ENCODE measurements around the gene CEP85.

Gene CEP85, protein sequence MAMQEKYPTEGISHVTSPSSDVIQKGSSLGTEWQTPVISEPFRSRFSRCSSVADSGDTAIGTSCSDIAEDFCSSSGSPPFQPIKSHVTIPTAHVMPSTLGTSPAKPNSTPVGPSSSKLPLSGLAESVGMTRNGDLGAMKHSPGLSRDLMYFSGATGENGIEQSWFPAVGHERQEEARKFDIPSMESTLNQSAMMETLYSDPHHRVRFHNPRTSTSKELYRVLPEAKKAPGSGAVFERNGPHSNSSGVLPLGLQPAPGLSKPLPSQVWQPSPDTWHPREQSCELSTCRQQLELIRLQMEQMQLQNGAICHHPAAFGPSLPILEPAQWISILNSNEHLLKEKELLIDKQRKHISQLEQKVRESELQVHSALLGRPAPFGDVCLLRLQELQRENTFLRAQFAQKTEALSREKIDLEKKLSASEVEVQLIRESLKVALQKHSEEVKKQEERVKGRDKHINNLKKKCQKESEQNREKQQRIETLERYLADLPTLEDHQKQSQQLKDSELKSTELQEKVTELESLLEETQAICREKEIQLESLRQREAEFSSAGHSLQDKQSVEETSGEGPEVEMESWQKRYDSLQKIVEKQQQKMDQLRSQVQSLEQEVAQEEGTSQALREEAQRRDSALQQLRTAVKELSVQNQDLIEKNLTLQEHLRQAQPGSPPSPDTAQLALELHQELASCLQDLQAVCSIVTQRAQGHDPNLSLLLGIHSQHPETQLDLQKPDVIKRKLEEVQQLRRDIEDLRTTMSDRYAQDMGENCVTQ

DNA sequence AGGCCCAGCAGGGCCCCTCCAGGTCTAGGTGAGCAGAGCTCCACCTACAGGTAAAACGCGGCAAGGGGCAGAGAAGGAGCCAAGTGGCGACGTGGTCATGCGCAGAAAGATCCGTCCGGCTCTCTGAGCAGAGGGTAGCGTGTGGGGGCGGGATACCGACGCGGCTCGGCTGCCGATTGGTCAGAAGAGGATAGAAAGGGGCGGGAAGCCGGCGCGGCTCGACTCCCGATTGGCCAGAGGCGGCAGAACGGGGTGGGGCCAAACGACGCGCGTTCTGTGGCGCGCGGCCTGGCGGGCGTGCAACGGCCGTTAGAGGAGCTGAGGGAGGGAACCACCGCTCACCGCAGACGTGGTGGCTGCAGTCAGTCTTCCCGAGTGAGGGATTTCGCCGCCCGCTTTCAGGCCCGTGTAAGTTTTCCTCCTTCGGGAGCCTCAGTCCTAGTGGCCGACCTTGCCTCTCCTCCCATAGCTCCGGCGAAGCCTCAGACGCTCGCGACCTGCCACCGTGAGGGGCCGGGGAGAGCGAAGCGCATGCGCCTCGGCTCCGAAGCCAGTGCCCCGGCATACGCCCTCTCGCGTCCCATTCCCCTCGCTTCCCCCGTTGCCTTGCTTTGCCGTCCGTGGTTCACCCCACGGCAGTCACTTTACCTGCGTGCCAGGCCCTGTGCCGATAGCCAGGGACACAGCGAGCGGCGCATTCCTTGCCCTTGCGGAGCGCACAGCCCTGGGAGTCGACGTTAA lies at the start of gene CEP85:
TSS of gene CEP85 (plus strand) at position 298 of the 741 bp plus-strand sequence. CDS start 5,584 bp downstream, outside the sequence.
- peak; percentile 99 for DNase-seq (ENCODE audit: low spot score)

DNA sequence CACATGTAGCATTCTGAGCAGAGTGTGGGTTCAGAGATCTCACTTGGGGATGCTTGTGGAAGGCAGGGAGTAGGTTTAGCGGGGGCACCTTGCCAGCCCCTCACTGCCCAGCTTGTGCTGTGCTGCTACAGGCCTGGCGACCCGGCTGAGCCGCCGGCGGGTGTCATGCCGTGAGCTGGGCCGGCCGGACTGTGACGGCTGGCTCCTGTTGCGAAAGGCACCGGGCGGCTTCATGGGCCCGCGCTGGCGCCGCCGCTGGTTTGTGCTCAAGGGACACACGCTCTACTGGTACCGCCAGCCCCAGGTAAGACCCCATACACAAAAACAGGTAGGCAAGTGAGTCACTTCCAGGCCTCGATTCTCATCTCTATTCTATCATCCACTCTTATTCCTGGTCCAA lies 49.1 kb upstream of the CEP85 start:
- no peak for DNase-seq (ENCODE audit: low spot score)

DNA sequence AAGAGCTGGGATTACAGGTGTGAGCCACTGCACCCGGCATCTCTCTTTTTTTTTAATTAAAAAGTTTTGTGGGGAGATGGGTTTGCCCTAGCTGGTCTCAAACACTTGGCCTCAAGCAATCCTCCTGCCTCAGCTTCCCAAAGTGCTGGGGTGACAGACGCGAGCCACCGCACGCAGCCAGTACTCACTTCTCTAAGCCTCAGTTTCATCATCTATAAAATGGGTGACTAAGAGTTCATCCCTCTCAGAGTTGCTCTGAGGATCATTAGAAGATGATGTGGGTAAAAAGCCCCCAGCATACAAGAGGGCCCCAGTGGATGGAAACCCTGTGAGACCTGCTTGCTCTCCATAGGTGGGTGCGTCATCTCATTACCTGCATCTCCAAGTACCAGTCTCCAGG lies 46.1 kb upstream of the CEP85 start:
- no peak for DNase-seq (ENCODE audit: low spot score)

DNA sequence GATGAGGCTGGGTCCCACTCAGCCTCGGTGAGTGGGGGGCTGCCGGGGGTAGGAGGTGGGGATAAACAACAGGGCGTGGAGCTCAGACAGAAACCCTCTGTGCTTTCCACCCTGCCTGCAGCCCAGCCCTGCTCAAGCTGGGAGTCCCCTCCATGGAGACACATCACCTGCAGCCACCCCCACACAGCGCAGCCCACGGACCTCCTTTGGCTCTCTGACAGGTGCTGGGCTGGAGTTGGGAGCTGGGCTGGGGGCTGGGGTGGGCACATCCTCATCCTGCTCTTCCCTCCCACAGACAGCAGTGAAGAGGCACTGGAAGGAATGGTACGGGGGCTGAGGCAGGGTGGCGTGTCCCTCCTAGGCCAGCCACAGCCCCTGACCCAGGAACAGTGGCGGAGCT lies 45.5 kb upstream of the CEP85 start:
- DNase-seq (ENCODE audit: low spot score) = no peak

DNA sequence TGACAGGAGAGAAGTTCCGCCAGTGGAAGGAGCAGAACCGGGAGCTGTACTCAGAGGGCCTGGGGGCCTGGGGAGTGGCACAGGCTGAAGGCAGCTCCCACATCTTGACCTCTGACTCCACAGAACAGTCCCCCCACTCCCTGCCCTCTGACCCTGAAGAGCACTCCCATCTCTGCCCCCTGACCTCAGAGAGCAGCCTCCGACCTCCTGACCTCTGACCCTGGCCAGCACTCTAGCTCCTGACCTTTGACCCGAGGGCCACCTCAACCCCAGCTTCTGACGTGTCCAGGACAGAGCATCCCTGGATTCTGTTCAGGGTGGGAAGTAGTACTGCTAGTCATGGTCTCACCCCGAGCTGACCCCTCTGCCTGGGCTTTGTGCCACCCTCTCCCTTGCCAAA lies 44.7 kb upstream of the CEP85 start:
- DNase-seq (ENCODE audit: low spot score) = no peak

DNA sequence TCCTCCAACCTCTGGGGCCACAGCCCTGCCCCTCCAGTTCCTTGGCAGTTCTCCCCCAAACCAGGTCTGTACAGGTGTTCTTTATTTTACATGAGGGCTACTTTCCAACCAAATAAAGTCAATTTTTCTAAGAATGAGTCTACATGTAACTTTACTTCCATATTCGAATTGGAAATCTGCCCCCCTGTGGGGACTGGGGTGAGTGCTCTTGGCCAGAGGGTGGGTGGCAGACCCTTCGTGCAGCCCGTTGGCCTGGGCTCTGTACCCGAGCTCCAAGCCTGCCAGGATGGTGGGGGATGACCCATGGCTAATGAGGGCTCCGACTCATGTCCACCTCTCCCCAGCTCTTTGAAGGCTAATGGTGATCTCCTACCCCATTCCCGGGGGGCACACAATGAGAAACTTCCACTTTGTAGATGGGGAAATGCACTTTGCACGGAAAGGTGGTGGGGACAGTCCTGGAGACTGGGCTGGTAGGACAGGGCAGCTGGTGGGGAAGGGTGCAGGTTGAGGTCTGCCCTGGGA lies 44.2 kb upstream of the CEP85 start:
- DNase-seq (ENCODE audit: low spot score) = no peak

DNA sequence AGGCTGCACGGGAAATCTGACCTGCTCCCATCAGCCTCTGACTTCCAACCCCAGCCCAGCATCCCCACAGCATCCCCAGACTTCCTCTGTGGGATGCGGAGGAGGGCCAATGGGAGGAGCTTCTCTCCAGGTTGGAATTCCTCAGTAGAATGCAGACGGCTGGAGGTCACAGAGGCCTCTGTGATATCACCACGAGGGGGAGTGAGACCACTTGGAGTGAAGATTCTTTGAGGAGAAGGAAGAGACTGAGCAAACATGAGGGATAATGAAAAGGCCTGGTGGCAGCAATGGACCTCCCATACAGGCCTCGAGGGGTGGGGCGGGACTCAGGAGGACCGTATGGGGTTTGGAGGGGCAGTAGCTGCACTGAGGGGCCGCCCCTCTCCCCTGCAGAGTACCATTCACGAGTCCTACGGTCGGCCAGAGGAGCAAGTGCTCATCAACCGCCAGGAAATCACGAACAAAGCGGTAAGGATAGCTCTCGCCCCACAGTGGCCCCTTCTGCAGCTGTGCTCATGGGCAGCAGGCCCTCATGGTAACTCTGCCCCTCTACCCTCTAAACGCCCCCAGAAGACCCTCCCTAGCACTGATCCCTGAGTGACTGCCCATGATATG lies 43.5 kb upstream of the CEP85 start, which contains the start of gene CATSPER4:
TSS of gene CATSPER4 (plus strand) at position 230 of the 615 bp plus-strand sequence. CDS start at position 256, 26 bp downstream.
- DNase-seq (ENCODE audit: low spot score) = no peak

DNA sequence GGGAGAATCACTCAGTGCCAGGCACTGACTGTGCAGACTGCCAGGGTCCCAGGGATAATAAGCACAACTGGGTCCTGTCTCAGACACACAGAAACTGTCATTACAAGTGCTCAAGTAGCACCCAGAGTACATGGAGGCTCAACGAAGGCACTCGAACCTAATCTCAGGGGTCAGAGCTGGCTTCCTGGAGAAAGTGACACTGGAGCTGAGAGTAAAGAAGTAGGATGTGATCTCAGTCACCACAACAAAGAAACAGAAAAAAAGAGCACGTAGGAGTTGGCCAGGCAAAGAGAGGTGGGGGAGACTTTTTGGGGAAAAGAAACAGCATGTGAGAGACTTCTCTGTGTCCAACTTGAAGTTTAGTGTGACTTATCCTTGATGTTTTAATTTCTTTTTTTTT lies 42.3 kb upstream of the CEP85 start:
- no peak for DNase-seq (ENCODE audit: low spot score)

DNA sequence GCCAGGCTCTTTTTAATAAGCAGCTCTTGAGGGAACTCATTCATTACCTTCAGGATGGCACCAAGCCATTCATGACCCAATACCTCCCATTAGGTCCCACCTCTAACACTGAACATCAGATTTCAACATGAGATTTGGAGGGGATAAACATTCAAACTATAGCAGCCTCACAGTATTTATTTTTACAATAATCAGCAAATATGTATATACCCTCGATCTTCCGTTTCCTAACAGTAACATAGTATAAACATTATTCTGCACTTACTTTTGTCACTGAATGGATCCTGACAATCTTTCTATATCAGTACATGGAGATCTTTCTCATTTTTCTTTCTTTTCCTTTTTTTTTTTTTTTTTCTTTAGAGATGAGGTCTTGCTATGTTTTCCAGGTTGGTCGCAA lies 38.2 kb upstream of the CEP85 start:
- DNase-seq (ENCODE audit: low spot score) = no peak

DNA sequence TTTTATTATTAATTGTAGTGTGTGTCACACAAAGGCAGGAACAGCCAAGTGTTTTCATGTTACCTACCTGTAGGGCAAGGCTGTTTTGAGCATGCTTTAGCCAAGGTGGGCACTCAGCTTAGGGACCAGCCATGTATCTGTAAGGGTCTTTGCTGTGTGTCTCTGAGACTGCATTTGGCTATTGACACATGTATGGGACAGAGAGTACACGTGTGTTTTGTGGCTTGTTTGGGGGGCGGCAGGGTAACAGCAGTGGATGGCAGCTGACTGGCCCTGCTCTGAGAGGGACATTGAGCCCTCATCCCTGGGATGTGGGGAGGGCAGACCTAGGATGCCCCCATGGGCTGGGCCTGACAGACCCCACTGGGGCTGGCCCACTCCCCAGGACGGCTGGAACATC lies 36.7 kb upstream of the CEP85 start:
- no peak for DNase-seq (ENCODE audit: low spot score)

DNA sequence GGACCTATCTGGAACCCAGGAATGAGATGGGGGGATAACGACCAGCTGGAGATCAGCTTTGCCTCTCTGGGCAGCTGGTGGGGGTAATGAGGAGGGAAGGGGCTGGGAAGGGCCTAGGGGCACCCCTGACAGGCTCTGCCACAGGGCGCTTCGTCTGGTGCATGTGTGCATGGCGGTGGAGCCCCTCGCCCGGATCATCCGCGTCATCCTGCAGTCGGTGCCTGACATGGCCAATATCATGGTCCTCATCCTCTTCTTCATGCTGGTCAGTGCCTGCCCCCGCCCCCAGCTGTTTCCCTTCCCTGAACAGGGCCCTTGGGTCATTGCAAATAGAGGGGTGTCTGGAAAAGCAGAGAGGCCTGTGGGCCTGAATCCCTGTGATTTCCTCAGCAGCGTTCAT lies 36.2 kb upstream of the CEP85 start:
- no peak for DNase-seq (ENCODE audit: low spot score)

DNA sequence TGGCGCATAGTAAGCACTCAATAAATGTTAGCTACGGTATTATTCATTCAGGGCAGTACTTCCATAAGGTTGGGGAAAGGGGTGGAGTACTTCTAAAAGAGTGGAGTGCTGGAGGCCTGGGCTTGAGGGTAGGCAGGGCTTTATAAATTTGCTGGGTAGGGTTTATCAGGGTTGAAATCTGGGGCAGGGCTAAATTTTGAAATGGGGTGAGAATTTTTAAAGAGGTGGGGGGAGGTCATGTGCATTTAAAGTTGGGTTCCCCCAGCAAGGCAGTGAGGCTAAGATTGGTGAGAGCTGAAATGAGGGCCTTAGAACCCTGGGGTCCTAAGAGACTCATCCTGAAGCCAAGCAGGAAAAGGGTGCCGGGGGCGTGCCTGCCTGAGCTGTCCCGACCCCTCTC lies 33.6 kb upstream of the CEP85 start:
- DNase-seq (ENCODE audit: low spot score) = no peak

DNA sequence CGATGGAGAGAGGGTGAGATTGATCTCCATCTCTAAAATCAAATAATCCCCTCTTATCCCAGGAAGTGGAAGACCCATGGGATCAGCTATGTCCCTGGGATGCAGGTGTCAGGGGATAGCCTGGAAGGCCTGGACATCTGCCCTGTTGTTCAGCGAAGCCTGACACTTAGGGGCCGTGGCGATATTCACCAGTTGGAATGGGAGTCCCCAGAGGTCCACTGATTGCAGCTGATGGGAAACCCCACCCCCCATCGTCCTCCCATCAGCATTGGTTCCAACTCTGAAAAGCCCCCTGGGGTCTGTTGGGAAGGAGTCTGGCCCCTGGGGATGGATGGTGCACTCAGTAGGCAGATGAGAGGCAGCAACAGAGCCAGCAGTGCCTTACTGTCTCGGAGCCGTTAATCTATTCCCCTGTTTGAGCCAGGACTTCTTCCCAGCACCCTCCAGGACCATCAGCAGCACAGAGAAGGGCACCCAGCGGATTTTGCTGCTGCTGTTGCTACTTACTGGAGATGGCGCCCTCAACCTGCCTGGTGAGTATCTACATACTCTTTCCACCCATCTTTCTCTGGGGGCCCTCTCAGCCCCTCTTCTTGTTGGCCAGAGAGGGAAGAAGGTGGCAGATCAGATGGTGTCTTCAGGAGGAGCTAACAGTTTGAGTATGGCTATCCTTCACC lies 30.2 kb upstream of the CEP85 start:
- no peak for DNase-seq (ENCODE audit: low spot score)

DNA sequence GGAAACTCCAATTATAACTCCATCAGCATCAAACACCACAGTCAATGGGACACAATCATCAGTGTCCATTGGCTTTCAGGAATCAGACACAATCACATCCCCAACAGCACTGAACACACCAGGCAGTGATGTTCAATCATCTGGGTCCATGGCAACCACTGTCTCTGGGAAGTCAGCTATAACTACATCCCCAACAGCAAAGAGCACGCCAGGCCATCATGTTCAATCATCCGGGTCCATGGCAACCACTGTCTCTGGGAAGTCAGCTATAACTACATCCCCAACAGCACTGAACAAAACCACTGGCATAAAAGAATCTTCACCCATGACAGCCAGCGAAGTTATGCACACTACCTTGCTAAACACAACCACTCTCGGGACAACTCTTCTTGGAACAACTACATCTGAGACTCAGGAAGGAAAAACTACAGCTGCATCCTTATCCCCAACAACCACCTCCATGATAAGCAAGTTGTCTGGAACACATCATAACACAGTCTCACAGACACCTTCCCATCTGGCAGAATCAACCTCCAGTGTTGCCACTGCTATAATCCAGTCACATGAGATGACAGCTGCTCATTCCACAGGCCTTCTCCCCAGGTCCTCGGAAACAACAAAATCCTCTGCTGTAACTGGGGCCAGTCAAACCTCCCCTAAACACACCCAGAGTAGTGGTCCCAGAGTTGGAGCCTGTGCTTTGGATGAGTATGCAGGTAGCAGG lies 23.7 kb upstream of the CEP85 start:
- DNase-seq (ENCODE audit: low spot score) = no peak

DNA sequence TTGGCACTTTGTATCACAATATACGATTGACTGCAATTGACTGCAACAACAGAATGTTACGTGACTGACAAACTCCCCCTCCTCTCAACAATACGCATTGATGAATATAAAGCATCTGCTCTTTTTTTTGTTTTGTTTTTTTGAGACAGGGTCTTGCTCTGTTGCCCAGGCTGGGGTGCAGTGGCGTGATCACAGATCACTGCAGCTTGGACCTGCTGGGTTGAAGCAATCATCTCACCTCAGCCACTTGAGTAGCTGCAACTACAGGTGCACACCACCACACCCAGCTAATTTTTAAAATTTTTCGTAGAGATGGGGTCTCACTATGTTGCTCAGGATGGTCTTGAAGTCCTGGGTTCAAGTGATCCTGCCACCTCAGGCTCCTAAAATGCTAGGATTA lies 21.3 kb upstream of the CEP85 start:
- DNase-seq (ENCODE audit: low spot score) = no peak

DNA sequence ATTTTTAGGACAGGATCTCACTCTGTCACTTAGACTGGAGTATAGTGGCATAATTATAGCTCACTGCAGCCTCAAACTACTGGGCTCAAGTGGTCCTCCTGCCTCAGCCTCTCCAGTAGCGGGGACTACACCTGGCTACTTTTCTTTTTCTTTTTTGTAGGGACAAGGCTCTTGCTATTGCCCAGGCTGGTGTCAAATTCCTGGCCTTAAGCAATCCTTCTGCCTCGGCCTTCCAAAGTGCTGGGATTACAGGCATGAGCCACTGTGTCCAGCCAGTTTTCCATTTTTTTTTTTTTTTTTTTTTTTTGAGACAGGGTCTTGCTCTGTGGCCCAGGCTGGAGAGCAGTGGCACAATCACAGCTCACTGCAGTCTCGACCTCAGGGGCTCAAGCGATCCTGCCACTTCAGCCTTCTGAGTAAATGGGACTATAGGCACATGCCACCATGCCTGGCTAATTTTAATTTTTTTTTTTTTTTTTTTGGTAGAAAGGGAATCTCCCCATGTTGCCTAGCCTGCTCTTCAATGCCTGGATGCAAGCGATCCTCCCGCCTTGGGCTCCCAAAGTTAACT lies 20.6 kb upstream of the CEP85 start:
- no peak for DNase-seq (ENCODE audit: low spot score)

DNA sequence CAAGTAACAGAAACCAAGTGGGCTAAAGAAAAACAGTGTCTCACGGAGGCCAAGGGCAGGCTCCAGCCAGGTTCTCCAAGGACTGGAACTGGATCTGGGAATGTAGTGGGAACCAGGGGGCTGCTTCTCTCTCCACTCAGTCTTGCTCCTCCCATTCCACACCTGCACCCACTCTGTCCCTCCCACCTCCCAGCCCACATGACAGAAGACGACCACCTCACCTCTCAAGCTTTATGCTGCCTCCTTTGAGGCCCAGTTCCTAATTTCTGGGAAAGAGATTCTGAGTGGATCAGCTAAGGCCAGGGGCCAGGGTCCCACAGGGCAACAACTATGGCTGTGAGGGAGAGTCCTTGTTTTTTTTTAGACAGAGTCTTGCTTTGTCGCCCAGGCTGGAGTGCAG lies 18.8 kb upstream of the CEP85 start:
- no peak for DNase-seq (ENCODE audit: low spot score)

DNA sequence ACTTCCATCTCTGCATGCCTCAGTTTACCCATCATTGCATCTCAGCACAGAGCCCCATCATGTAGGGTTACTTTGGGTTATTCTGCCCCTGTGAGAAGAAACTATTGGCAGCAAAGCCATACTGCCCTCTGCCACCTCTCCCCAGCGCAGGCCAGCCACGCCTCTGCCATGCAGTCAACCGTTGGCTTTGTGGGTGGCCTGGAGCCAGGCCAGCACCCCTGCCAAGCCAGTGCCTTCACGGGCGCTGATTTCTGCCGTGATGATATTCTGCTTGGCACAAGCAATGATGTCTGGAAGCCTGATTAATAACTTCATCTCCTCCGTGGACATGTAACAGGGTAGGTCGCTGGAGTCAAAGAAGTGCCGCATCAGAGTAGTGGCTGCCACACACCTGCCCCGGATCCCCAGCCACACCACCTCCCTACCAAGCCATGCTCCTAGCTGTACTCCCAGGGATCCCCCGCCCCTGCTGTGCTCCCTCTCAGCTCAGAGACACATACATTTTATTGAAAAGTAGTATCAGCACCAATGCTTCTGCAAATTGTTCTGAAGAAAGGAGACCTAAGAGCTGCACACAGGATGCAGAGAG lies 15.0 kb upstream of the CEP85 start:
- DNase-seq (ENCODE audit: low spot score) = no peak

DNA sequence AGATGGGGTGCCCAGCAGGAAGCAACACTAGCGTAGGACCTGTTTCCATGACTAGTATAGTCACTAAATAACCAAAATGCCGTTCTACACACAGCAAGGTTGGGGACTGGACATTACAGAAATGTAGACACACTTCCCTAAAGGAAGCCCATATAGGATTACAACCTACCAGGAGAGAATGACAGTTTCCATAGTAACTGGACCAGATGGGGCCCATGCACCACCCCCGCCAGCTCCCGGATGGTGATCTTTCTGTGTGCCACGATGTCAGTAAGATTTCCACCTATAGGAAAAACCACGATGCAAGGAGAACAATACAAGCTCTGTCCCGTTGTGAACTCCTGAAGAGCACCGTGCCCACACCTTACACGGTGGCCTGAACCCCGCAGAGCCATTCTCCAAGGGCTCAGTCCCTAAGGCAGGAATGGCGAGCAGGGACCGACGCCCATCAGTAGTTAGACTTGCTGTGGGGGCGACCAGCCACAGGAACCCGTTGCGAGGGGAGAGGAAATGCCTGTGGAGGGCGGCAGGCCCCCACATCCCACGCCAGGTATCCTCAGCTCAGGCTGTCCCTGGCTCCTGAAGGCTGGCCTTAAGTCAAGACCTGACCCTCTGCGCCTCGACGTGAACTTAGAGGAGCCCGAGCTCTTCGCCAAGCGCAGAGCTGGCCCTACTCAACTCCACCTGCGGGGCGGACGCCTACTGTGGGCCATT lies 13.6 kb upstream of the CEP85 start:
- DNase-seq (ENCODE audit: low spot score) = no peak

Measured in LoVo (cell line).